A549 (cell line): ENCODE data around the gene POLR2J. TPM values are rescaled to one million over a fixed set of nuclear protein-coding genes. Genes with fewer than 3 reads are reported as not detected.

Experiments used
- ATOH8 ChIP-seq: fragments of 250-450 bp; sonication (Bioruptor Pico); IDR thresholded peaks from 2 replicates; pipeline ENCODE4 v1.5.0; 2020; ENCODE audit warnings: low read depth, mild to moderate bottlenecking, moderate library complexity
- BHLHE40 ChIP-seq: IDR thresholded peaks from 2 replicates; pipeline ENCODE4 v1.6.1; 2012; ENCODE audit warnings: low read depth, low read length, inconsistent platforms
- CHD4 ChIP-seq: fragments of 200-600 bp; sonication (generic); IDR thresholded peaks from 2 replicates; pipeline ENCODE4 v1.6.1; 2016; ENCODE audit warnings: antibody characterized with exemption, mild to moderate bottlenecking, borderline replicate concordance
- HEYL ChIP-seq: fragments of 250-450 bp; sonication (Bioruptor Pico); IDR thresholded peaks from 2 replicates; pipeline ENCODE4 v1.8.0; 2021; ENCODE audit warnings: mild to moderate bottlenecking, moderate library complexity
- POLR2A ChIP-seq: IDR thresholded peaks from 2 replicates; pipeline ENCODE4 v1.6.1; 2012; ENCODE audit warnings: mild to moderate bottlenecking, low read length
- polyA plus RNA-seq, 4 experiments: library from polyadenylated mRNA; depleted of rRNA in 3 of 4; stranded (reverse); fragments of >200 nt; fragmentation: RNase III in 1 of 4; extraction: RNeasy Plus Mini Kit Qiagen cat#74134 plus additional on column Dnase treatment in 1 of 4; gene quantifications; 2 replicates in 3 of 4; 3 replicates in 1 of 4; pipeline ENCODE4 v1.2.3, GENCODE V29; 2011 to 2017
- TF ChIP-seq, protein P1 (sequence below): fragments of >200 bp; sonication (Bioruptor Twin); formaldehyde crosslinking; IDR thresholded peaks from 3 replicates; pipeline ENCODE4 v1.5.1; 2016

POLR2J gene
- polyA plus RNA-seq, 2 of the 4 experiments (the other 2 are of a cell fraction), result 99.0 to 104 TPM

- TF ChIP-seq ATOH8, result no peak
- no peak for TF ChIP-seq BHLHE40
- TF ChIP-seq POLR2A, result no peak
- TF ChIP-seq, protein P1, sequence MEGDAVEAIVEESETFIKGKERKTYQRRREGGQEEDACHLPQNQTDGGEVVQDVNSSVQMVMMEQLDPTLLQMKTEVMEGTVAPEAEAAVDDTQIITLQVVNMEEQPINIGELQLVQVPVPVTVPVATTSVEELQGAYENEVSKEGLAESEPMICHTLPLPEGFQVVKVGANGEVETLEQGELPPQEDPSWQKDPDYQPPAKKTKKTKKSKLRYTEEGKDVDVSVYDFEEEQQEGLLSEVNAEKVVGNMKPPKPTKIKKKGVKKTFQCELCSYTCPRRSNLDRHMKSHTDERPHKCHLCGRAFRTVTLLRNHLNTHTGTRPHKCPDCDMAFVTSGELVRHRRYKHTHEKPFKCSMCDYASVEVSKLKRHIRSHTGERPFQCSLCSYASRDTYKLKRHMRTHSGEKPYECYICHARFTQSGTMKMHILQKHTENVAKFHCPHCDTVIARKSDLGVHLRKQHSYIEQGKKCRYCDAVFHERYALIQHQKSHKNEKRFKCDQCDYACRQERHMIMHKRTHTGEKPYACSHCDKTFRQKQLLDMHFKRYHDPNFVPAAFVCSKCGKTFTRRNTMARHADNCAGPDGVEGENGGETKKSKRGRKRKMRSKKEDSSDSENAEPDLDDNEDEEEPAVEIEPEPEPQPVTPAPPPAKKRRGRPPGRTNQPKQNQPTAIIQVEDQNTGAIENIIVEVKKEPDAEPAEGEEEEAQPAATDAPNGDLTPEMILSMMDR, result no peak
- no peak for TF ChIP-seq HEYL (CRISPR knock-in tag)
- TF ChIP-seq CHD4, result no peak
Measured at GRCh38 chr7:102424129-102424551, 54.6 kb downstream of the POLR2J start (continued).

Other genes starting within 250 kb of the POLR2J start
- gene SH2B2, start 192.1 kb downstream of the POLR2J start, polyA plus RNA-seq (2011; rRNA removed), result 1.1 and 1.6 TPM in 2 replicates
- 1.8 to 2.3 TPM (median 2.2 TPM) in 3 replicates for gene SH2B2, start 192.1 kb downstream of the POLR2J start, polyA plus RNA-seq (2017; fragmentation: RNase III; extraction: RNeasy Plus Mini Kit Qiagen cat#74134 plus additional on column Dnase treatment)
- not detected in 2 replicates for gene SPDYE6, start 122.5 kb downstream of the POLR2J start, polyA plus RNA-seq (2011; rRNA removed)
- not detected in 3 replicates for gene SPDYE6, start 122.5 kb downstream of the POLR2J start, polyA plus RNA-seq (2017; fragmentation: RNase III; extraction: RNeasy Plus Mini Kit Qiagen cat#74134 plus additional on column Dnase treatment)
- 11.5 and 15.4 TPM in 2 replicates for gene PRKRIP1, start 82.6 kb downstream of the POLR2J start, polyA plus RNA-seq (2011; rRNA removed)
- 21.3 to 25.6 TPM (median 24.1 TPM) in 3 replicates for gene PRKRIP1, start 82.6 kb downstream of the POLR2J start, polyA plus RNA-seq (2017; fragmentation: RNase III; extraction: RNeasy Plus Mini Kit Qiagen cat#74134 plus additional on column Dnase treatment)
- gene ORAI2, start 45.3 kb downstream of the POLR2J start, polyA plus RNA-seq (2011; rRNA removed), result 12.8 and 14.6 TPM in 2 replicates
- 17.3 to 22.1 TPM (median 21.8 TPM) in 3 replicates for gene ORAI2, start 45.3 kb downstream of the POLR2J start, polyA plus RNA-seq (2017; fragmentation: RNase III; extraction: RNeasy Plus Mini Kit Qiagen cat#74134 plus additional on column Dnase treatment)
- gene ALKBH4, start 14.1 kb downstream of the POLR2J start, polyA plus RNA-seq (2011; rRNA removed), result 3.1 and 4.0 TPM in 2 replicates
- 7.9 to 8.8 TPM (median 8.2 TPM) in 3 replicates for gene ALKBH4, start 14.1 kb downstream of the POLR2J start, polyA plus RNA-seq (2017; fragmentation: RNase III; extraction: RNeasy Plus Mini Kit Qiagen cat#74134 plus additional on column Dnase treatment)
- 10.7 and 14.9 TPM in 2 replicates for gene LRWD1, start 13.9 kb downstream of the POLR2J start, polyA plus RNA-seq (2011; rRNA removed)
- 26.3 to 28.7 TPM (median 28.1 TPM) in 3 replicates for gene LRWD1, start 13.9 kb downstream of the POLR2J start, polyA plus RNA-seq (2017; fragmentation: RNase III; extraction: RNeasy Plus Mini Kit Qiagen cat#74134 plus additional on column Dnase treatment)
- 0.83 and 0.93 TPM in 2 replicates for gene RASA4B, start 38.9 kb upstream of the POLR2J start, polyA plus RNA-seq (2011; rRNA removed)
- gene RASA4B, start 38.9 kb upstream of the POLR2J start, polyA plus RNA-seq (2017; fragmentation: RNase III; extraction: RNeasy Plus Mini Kit Qiagen cat#74134 plus additional on column Dnase treatment), result 1.4 to 1.5 TPM (median 1.4 TPM) in 3 replicates
- gene UPK3BL2, start 64.8 kb upstream of the POLR2J start, polyA plus RNA-seq (2011; rRNA removed), result 1.4 and 1.7 TPM in 2 replicates
- gene UPK3BL2, start 64.8 kb upstream of the POLR2J start, polyA plus RNA-seq (2017; fragmentation: RNase III; extraction: RNeasy Plus Mini Kit Qiagen cat#74134 plus additional on column Dnase treatment), result 3.3 to 3.9 TPM (median 3.7 TPM) in 3 replicates
- gene SPDYE2, start 72.3 kb upstream of the POLR2J start, polyA plus RNA-seq (2011; rRNA removed), result 0.11 TPM in 1 of 2 replicates, not detected in the other
- not detected in 3 replicates for gene SPDYE2, start 72.3 kb upstream of the POLR2J start, polyA plus RNA-seq (2017; fragmentation: RNase III; extraction: RNeasy Plus Mini Kit Qiagen cat#74134 plus additional on column Dnase treatment)
- gene POLR2J3, start 93.7 kb upstream of the POLR2J start, polyA plus RNA-seq (2011; rRNA removed), result 29.5 and 52.4 TPM in 2 replicates
- 22.2 to 33.4 TPM (median 25.5 TPM) in 3 replicates for gene POLR2J3, start 93.7 kb upstream of the POLR2J start, polyA plus RNA-seq (2017; fragmentation: RNase III; extraction: RNeasy Plus Mini Kit Qiagen cat#74134 plus additional on column Dnase treatment)
- gene RASA4, start 137.8 kb upstream of the POLR2J start, polyA plus RNA-seq (2011; rRNA removed), result 1.8 and 3.4 TPM in 2 replicates
- 1.3 to 3.2 TPM (median 2.6 TPM) in 3 replicates for gene RASA4, start 137.8 kb upstream of the POLR2J start, polyA plus RNA-seq (2017; fragmentation: RNase III; extraction: RNeasy Plus Mini Kit Qiagen cat#74134 plus additional on column Dnase treatment)
- gene UPK3BL1, start 163.9 kb upstream of the POLR2J start, polyA plus RNA-seq (2011; rRNA removed), result 17.4 and 19.4 TPM in 2 replicates
- gene UPK3BL1, start 163.9 kb upstream of the POLR2J start, polyA plus RNA-seq (2017; fragmentation: RNase III; extraction: RNeasy Plus Mini Kit Qiagen cat#74134 plus additional on column Dnase treatment), result 7.9 to 10.2 TPM (median 8.2 TPM) in 3 replicates
- not detected in 2 replicates for gene SPDYE2B, start 171.4 kb upstream of the POLR2J start, polyA plus RNA-seq (2011; rRNA removed)
- gene SPDYE2B, start 171.4 kb upstream of the POLR2J start, polyA plus RNA-seq (2017; fragmentation: RNase III; extraction: RNeasy Plus Mini Kit Qiagen cat#74134 plus additional on column Dnase treatment), result not detected in 3 replicates
- gene POLR2J2, start 192.7 kb upstream of the POLR2J start, polyA plus RNA-seq (2011; rRNA removed), result 1.3 and 3.0 TPM in 2 replicates
- gene POLR2J2, start 192.7 kb upstream of the POLR2J start, polyA plus RNA-seq (2017; fragmentation: RNase III; extraction: RNeasy Plus Mini Kit Qiagen cat#74134 plus additional on column Dnase treatment), result 0.19 to 0.53 TPM (median 0.43 TPM) in 3 replicates